SK-N-SH (cell line): Measurements from ENCODE around the gene XRCC6. TPM values are rescaled to one million over a fixed set of nuclear protein-coding genes. Genes with fewer than 3 reads are reported as not detected.

Experiments
- CTCF ChIA-PET: fragments of 300-600, 350-600 bp; formaldehyde crosslinking; extraction: SDS; loops from one replicate; lab custom pipeline; 2021; lab: Yijun Ruan, JAX
- POLR2A ChIA-PET: fragments of 350-600 bp; sonication (Branson Sonifier 250); formaldehyde crosslinking; extraction: SDS; loops from one replicate; lab custom pipeline; 2020; ENCODE audit warnings: antibody characterized with exemption, inconsistent platforms; lab: Yijun Ruan, JAX
- DNase-seq: peaks from one replicate; pipeline ENCODE4 v3.0.0; 2012
- H2AFZ ChIP-seq: fragments of 200-600 bp; sonication (generic); 2 replicates; pipeline ENCODE4 v1.8.1; 2016; ENCODE audit warnings: antibody characterized with exemption, mild to moderate bottlenecking, low read depth
- H3F3A ChIP-seq: fragments of 200-600 bp; sonication (generic); replicated peaks from 2 replicates; pipeline ENCODE3; 2016; ENCODE audit warnings: antibody characterized with exemption, mild to moderate bottlenecking; ENCODE audit not compliant: insufficient read depth
- H3K27ac ChIP-seq, 2 experiments: fragments of 200-500 bp in 1 of 2; fragments of 200-600 bp in 1 of 2; sonication (Bioruptor generic) in 1 of 2; sonication (generic), shearing (Covaris generic) in 1 of 2; 2 replicates each; pipeline versions ENCODE4 v1.5.1 to v1.6.1; 2014 to 2016; ENCODE audit warnings: low read depth in 2 of 2, inconsistent platforms in 1 of 2, low read length in 1 of 2, mild to moderate bottlenecking in 1 of 2, mixed read lengths in 1 of 2
- H3K27me3 ChIP-seq: fragments of 200-600 bp; sonication (generic), shearing (Covaris generic); 2 replicates; pipeline ENCODE4 v1.6.1; 2016; ENCODE audit warnings: mixed run types; ENCODE audit not compliant: insufficient read depth
- H3K36me3 ChIP-seq, 2 experiments: fragments of 200-500 bp in 1 of 2; fragments of 200-600 bp in 1 of 2; sonication (Bioruptor generic) in 1 of 2; sonication (generic) in 1 of 2; replicated peaks in 1 of 2; 2 replicates each; pipeline versions ENCODE3 to v1.5.1; 2014 to 2016; ENCODE audit warnings: low read length in 1 of 2, mild to moderate bottlenecking in 1 of 2; ENCODE audit not compliant: insufficient read depth in 2 of 2, control insufficient read depth in 1 of 2
- H3K4me1 ChIP-seq, 2 experiments: fragments of 200-500 bp in 1 of 2; fragments of 200-600 bp in 1 of 2; sonication (Bioruptor generic) in 1 of 2; sonication (generic), shearing (Covaris generic) in 1 of 2; 2 replicates each; pipeline versions ENCODE4 v1.5.1 to v1.6.1; 2014 to 2016; ENCODE audit warnings: low read depth in 1 of 2, low read length in 1 of 2, mixed run types in 1 of 2; ENCODE audit not compliant: insufficient read depth in 2 of 2, control insufficient read depth in 1 of 2
- H3K4me2 ChIP-seq: fragments of 200-600 bp; sonication (generic), shearing (Covaris generic); 2 replicates; pipeline ENCODE4 v1.6.1; 2017; ENCODE audit warnings: mixed run types
- H3K4me3 ChIP-seq, 2 experiments: fragments of 200-500 bp in 1 of 2; fragments of 200-600 bp in 1 of 2; sonication (Bioruptor generic) in 1 of 2; sonication (generic), shearing (Covaris generic) in 1 of 2; 2 replicates each; pipeline versions ENCODE4 v1.5.1 to v1.8.1; 2014 to 2016; ENCODE audit warnings: low read depth in 2 of 2, inconsistent platforms in 1 of 2, low read length in 1 of 2, mild to moderate bottlenecking in 1 of 2, mixed read lengths in 1 of 2, moderate library complexity in 1 of 2
- H3K79me2 ChIP-seq: fragments of 200-600 bp; sonication (generic); 2 replicates; pipeline ENCODE4 v1.8.1; 2017; ENCODE audit warnings: mild to moderate bottlenecking; ENCODE audit not compliant: insufficient read depth
- H3K9ac ChIP-seq: fragments of 200-600 bp; sonication (generic); 2 replicates; pipeline ENCODE4 v1.6.1; 2017; ENCODE audit warnings: mixed run types
- H3K9me2 ChIP-seq: fragments of 200-600 bp; sonication (generic); 2 replicates; pipeline ENCODE4 v1.6.1; 2017; ENCODE audit warnings: mixed run types
- H3K9me3 ChIP-seq: fragments of 200-600 bp; sonication (generic); 2 replicates; pipeline ENCODE4 v1.6.1; 2017; ENCODE audit warnings: mixed run types, mild to moderate bottlenecking, moderate library complexity
- H4K20me1 ChIP-seq: fragments of 200-600 bp; sonication (generic); 2 replicates; pipeline ENCODE4 v1.6.1; 2017; ENCODE audit warnings: mild to moderate bottlenecking, mixed run types; ENCODE audit not compliant: insufficient read depth
- CHD2 ChIP-seq: fragments of 150-350 bp; IDR thresholded peaks from 2 replicates; pipeline ENCODE4 v1.6.1; 2018; ENCODE audit warnings: low read length; ENCODE audit not compliant: partially characterized antibody
- ELF1 ChIP-seq: IDR thresholded peaks from 2 replicates; pipeline ENCODE4 v1.4.0; 2012
- EP300 ChIP-seq, 2 experiments: IDR thresholded peaks; 2 replicates each; pipeline versions ENCODE4 v1.4.0 to v1.6.1; 2012; ENCODE audit warnings: borderline replicate concordance in 1 of 2, low read depth in 1 of 2, low read length in 1 of 2
- FOXJ3 ChIP-seq: sonication (generic); formaldehyde crosslinking; IDR thresholded peaks from 2 replicates; pipeline ENCODE4 v1.5.1; 2020; ENCODE audit warnings: mild to moderate bottlenecking, missing genetic modification reagents
- FOXM1 ChIP-seq: IDR thresholded peaks from 2 replicates; pipeline ENCODE4 v1.4.0; 2012; ENCODE audit warnings: low read depth, mild to moderate bottlenecking
- JUND ChIP-seq: IDR thresholded peaks from 2 replicates; pipeline ENCODE4 v1.4.0; 2012
- POLR2AphosphoS5 ChIP-seq: IDR thresholded peaks from 2 replicates; pipeline ENCODE4 v1.6.1; 2012; ENCODE audit warnings: low read depth, low read length
- SIN3A ChIP-seq: IDR thresholded peaks from 2 replicates; pipeline ENCODE4 v1.6.1; 2012; ENCODE audit warnings: low read depth, mild to moderate bottlenecking, low read length, moderate library complexity, borderline replicate concordance
- SMC3 ChIP-seq: IDR thresholded peaks from 2 replicates; pipeline ENCODE4 v1.6.1; 2012; ENCODE audit warnings: low read depth, low read length, improper control_type of control experiment
- USF2 ChIP-seq: fragments of 150-350 bp; IDR thresholded peaks from 2 replicates; pipeline ENCODE4 v1.6.1; 2017; ENCODE audit warnings: antibody characterized with exemption, low read length, low read depth, borderline replicate concordance
- YY1 ChIP-seq: IDR thresholded peaks from 2 replicates; pipeline ENCODE4 v1.4.0; 2012; ENCODE audit warnings: low read depth, mild to moderate bottlenecking
- ZBTB33 ChIP-seq: IDR thresholded peaks from 2 replicates; pipeline ENCODE4 v1.4.0; 2012; ENCODE audit warnings: low read depth, borderline replicate concordance
- WGBS: methylation state at CpG from one replicate; pipeline ENCODE4 v1.1.6; 2017; ENCODE audit warnings: low lambda C conversion rate; 5-methylcytosine and 5-hydroxymethylcytosine counted together
- polyA plus RNA-seq, 3 experiments: library from polyadenylated mRNA; depleted of rRNA; stranded (reverse); fragments of >200 nt; gene quantifications; 2 replicates each; pipeline ENCODE4 v1.2.3, GENCODE V29; 2012
- TF ChIP-seq, protein P1 (sequence below): IDR thresholded peaks from 2 replicates; pipeline ENCODE4; 2012
- TF ChIP-seq, protein P2 (sequence below): fragments of 150-350 bp; IDR thresholded peaks from 2 replicates; pipeline ENCODE4 v1.6.1; 2016; ENCODE audit warnings: mild to moderate bottlenecking, low read depth, low read length
- TF ChIP-seq, protein P3 (sequence below): IDR thresholded peaks from 2 replicates; pipeline ENCODE4 v1.6.1; 2012; ENCODE audit warnings: mild to moderate bottlenecking, low read depth, low read length, moderate library complexity

The XRCC6 gene
- polyA plus RNA-seq, 1 of the 3 experiments (the other 2 are of a cell fraction), result 78.1 TPM

- Histone ChIP-seq H2AFZ (no peak overlapping the region), H3K27ac (no peak overlapping the region), H3K9me2 (no peaks in the 10 kb centered on the region), H3F3A (no peaks in the 10 kb centered on the region), H3K9me3 (no peaks in the 10 kb centered on the region), H3K4me3 (no peak overlapping the region), H3K4me1 (no peaks in the 10 kb centered on the region; a peak in 1 of 4 replicates), H3K9ac (no peak overlapping the region), H3K27me3 (no peaks in the 10 kb centered on the region), H3K36me3 (no peaks in the 10 kb centered on the region), H3K79me2 (no peaks in the 10 kb centered on the region), H4K20me1 (no peaks in the 10 kb centered on the region), H3K4me2 (no peak overlapping the region)
- TF ChIP-seq SMC3, result no peak
- no peak for TF ChIP-seq EP300 (IDR thresholded peaks at IDR 0.05; ENCODE audit: borderline replicate concordance in 1 of 2, low read depth in 1 of 2, low read length in 1 of 2)
- no peak for TF ChIP-seq USF2
- TF ChIP-seq, protein P1, sequence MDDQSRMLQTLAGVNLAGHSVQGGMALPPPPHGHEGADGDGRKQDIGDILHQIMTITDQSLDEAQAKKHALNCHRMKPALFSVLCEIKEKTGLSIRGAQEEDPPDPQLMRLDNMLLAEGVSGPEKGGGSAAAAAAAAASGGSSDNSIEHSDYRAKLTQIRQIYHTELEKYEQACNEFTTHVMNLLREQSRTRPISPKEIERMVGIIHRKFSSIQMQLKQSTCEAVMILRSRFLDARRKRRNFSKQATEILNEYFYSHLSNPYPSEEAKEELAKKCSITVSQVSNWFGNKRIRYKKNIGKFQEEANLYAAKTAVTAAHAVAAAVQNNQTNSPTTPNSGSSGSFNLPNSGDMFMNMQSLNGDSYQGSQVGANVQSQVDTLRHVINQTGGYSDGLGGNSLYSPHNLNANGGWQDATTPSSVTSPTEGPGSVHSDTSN, result no peak
- no peak for TF ChIP-seq POLR2AphosphoS5
- no peak for TF ChIP-seq SIN3A
- TF ChIP-seq, protein P2, sequence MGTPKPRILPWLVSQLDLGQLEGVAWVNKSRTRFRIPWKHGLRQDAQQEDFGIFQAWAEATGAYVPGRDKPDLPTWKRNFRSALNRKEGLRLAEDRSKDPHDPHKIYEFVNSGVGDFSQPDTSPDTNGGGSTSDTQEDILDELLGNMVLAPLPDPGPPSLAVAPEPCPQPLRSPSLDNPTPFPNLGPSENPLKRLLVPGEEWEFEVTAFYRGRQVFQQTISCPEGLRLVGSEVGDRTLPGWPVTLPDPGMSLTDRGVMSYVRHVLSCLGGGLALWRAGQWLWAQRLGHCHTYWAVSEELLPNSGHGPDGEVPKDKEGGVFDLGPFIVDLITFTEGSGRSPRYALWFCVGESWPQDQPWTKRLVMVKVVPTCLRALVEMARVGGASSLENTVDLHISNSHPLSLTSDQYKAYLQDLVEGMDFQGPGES, result no peak
- TF ChIP-seq ELF1, result no peak
- TF ChIP-seq FOXM1, result no peak
- TF ChIP-seq JUND, result no peak
- no peak for TF ChIP-seq CHD2
- no peak for TF ChIP-seq ZBTB33
- TF ChIP-seq YY1, result no peak
- TF ChIP-seq, protein P3, sequence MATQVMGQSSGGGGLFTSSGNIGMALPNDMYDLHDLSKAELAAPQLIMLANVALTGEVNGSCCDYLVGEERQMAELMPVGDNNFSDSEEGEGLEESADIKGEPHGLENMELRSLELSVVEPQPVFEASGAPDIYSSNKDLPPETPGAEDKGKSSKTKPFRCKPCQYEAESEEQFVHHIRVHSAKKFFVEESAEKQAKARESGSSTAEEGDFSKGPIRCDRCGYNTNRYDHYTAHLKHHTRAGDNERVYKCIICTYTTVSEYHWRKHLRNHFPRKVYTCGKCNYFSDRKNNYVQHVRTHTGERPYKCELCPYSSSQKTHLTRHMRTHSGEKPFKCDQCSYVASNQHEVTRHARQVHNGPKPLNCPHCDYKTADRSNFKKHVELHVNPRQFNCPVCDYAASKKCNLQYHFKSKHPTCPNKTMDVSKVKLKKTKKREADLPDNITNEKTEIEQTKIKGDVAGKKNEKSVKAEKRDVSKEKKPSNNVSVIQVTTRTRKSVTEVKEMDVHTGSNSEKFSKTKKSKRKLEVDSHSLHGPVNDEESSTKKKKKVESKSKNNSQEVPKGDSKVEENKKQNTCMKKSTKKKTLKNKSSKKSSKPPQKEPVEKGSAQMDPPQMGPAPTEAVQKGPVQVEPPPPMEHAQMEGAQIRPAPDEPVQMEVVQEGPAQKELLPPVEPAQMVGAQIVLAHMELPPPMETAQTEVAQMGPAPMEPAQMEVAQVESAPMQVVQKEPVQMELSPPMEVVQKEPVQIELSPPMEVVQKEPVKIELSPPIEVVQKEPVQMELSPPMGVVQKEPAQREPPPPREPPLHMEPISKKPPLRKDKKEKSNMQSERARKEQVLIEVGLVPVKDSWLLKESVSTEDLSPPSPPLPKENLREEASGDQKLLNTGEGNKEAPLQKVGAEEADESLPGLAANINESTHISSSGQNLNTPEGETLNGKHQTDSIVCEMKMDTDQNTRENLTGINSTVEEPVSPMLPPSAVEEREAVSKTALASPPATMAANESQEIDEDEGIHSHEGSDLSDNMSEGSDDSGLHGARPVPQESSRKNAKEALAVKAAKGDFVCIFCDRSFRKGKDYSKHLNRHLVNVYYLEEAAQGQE, result no peak
- no peak for TF ChIP-seq FOXJ3 (CRISPR knock-in tag)
- WGBS, result no CpG with 5 or more reads among the region's 26 CpGs
- ChIA-PET CTCF (interaction anchor here (1.9 kb wide), 1 partner anchor 22 kb away, joined by 7 read pairs; no protein-coding TSS in a partner anchor), POLR2A (no interaction called here)
- no peak for DNase-seq
These were observed 46.2 kb upstream of the XRCC6 start for GRCh38 chr22:41574847-41575381.
